ENCODE measurements around the gene SEC63. TPM values are rescaled to one million over a fixed set of nuclear protein-coding genes. Genes with fewer than 3 reads are reported as not detected.
A peak's percentile ranks its signal among the peaks of the same experiment; 100 is the strongest.

SEC63 gene
- total RNA-seq, 1 experiment from 2014 or later: 101 TPM

GRCh38 chr6:107832151-107833056, 125.6 kb downstream of the SEC63 start:
- no peaks in the 10 kb centered on the region for H3K9me3 ChIP-seq (ENCODE audit: insufficient read depth, low read depth)
- H3K4me1 ChIP-seq (replicated peaks; ENCODE audit: insufficient read depth): peaks cover 8% of the 10 kb centered on the region; the same call in 1 of the 2 replicates
- ChIA-PET CTCF (no interaction called here), POLR2A (ENCODE audit: unreplicated experiment) (no interaction called here)
- TF ChIP-seq CTCF (conservative IDR thresholded peaks at IDR 0.05): no peak
- H3K36me3 ChIP-seq (ENCODE audit: low read depth): no peaks in the 10 kb centered on the region
- peak in 1 of 2 experiments; percentile 56 for DNase-seq
- H4K20me1 ChIP-seq (ENCODE audit: insufficient read depth): no peaks in the 10 kb centered on the region
- no peaks in the 10 kb centered on the region for H3K79me2 ChIP-seq (ENCODE audit: low read depth)
- no peak overlapping the region for H3K4me3 ChIP-seq
- H2AFZ ChIP-seq: no peak overlapping the region
- no TSS peak for BruUV-seq (replicated peaks)
- H3F3A ChIP-seq (ENCODE audit: insufficient read depth, low read depth): 0 out of 2 replicates have a peak, but pooled peaks cover 5% of the 10 kb centered on the region
- no peak overlapping the region for H3K27ac ChIP-seq
- peak overlapping the region; percentile 4 for H3K4me2 ChIP-seq
- H3K27me3 ChIP-seq (ENCODE audit: insufficient read depth, low read depth): no peaks in the 10 kb centered on the region
- H3K9me2 ChIP-seq (ENCODE audit: insufficient read depth): no peaks in the 10 kb centered on the region
- intact Hi-C loops (cut with micrococcal nuclease; ENCODE audit: unreplicated experiment): no loop called here

- no peak overlapping the region for H3K4me2 ChIP-seq
- TF ChIP-seq EZH2 (IDR thresholded peaks at IDR 0.05; ENCODE audit: low read depth) (no peak), CTCF (conservative IDR thresholded peaks at IDR 0.05) (no peak)
- peaks cover 8% of the 10 kb centered on the region; the same call in 1 of the 2 replicates for H3K4me1 ChIP-seq (replicated peaks; ENCODE audit: insufficient read depth)
- no peaks in the 10 kb centered on the region for H4K20me1 ChIP-seq (ENCODE audit: insufficient read depth)
- 0 out of 2 replicates have a peak, but pooled peaks cover 5% of the 10 kb centered on the region for H3F3A ChIP-seq (ENCODE audit: insufficient read depth, low read depth)
- H2AFZ ChIP-seq: no peak overlapping the region; the same call in 1 of the 2 replicates
- no peak overlapping the region for H3K4me3 ChIP-seq
- no peak overlapping the region for H3K27ac ChIP-seq
- CTCF ChIA-PET: no interaction called here
- POLR2A ChIA-PET (ENCODE audit: unreplicated experiment): no interaction called here
- intact Hi-C loops (cut with micrococcal nuclease; ENCODE audit: unreplicated experiment): no loop called here
- H3K9me3 ChIP-seq (ENCODE audit: insufficient read depth, low read depth): no peaks in the 10 kb centered on the region
- BruUV-seq (replicated peaks): no TSS peak
- H3K27me3 ChIP-seq (ENCODE audit: insufficient read depth, low read depth): no peaks in the 10 kb centered on the region
- no peaks in the 10 kb centered on the region for H3K9me2 ChIP-seq (ENCODE audit: insufficient read depth)
- H3K79me2 ChIP-seq (ENCODE audit: low read depth): no peaks in the 10 kb centered on the region
- no peak for DNase-seq
- no peaks in the 10 kb centered on the region for H3K36me3 ChIP-seq (ENCODE audit: low read depth)
Measured at GRCh38 chr6:107830060-107830459, 127.9 kb downstream of the SEC63 start.

DNA sequence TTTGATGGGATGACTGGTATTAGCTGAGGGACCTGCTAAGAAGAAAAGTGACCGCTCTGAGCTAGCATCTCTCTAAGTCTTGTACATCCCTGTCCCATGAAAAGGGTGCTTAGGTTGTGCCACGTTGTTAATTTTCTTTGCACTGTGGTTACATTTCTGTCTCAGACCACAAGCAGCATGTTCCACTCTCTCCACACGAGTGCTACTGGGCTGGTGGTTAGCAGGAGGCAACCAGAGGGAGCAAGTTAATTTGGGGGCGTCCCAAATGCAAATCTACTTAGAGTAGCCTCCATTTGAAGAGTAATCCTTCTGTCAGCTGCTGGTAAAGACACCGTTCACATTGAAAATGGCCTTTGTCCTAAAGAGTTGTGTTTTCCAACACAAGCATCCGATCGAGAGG, 130.5 kb downstream of the SEC63 start:
- TF ChIP-seq CTCF (conservative IDR thresholded peaks at IDR 0.05) (no peak), EZH2 (IDR thresholded peaks at IDR 0.05; ENCODE audit: low read depth) (no peak)
- Histone ChIP-seq H3K4me1 (replicated peaks; ENCODE audit: insufficient read depth) (0 out of 2 replicates have a peak, but pooled peaks cover 3% of the 10 kb centered on the region), H2AFZ (no peak overlapping the region), H3K27ac (no peak overlapping the region), H3K9me3 (ENCODE audit: insufficient read depth, low read depth) (no peaks in the 10 kb centered on the region), H3K79me2 (ENCODE audit: low read depth) (no peaks in the 10 kb centered on the region), H3K27me3 (ENCODE audit: insufficient read depth, low read depth) (0 out of 2 replicates have a peak, but pooled peaks cover 3% of the 10 kb centered on the region), H3K9me2 (ENCODE audit: insufficient read depth) (no peaks in the 10 kb centered on the region), H3F3A (ENCODE audit: insufficient read depth, low read depth) (no peaks in the 10 kb centered on the region), H4K20me1 (ENCODE audit: insufficient read depth) (no peaks in the 10 kb centered on the region), H3K36me3 (ENCODE audit: low read depth) (no peaks in the 10 kb centered on the region), H3K4me2 (no peak overlapping the region), H3K4me3 (no peak overlapping the region)
- ChIA-PET POLR2A (ENCODE audit: unreplicated experiment) (no interaction called here), CTCF (no interaction called here)
- no peak for DNase-seq
- intact Hi-C loops (cut with micrococcal nuclease; ENCODE audit: unreplicated experiment): no loop called here
- no TSS peak for BruUV-seq (replicated peaks)

All from PC-9 (cell line).